Amniotic epithelial cell (primary cell): ENCODE data around the gene AKIRIN1.
"Not testable (repeated sequence)": the region's sequence is repeated elsewhere in the genome, so short reads cannot be mapped to it uniquely, and the experiment has no call there.

Experiments
- DNase-seq: peaks from one replicate; pipeline ENCODE4 v3.0.0-alpha.2; 2010; ENCODE audit warnings: low read depth

The AKIRIN1 gene

DNA sequence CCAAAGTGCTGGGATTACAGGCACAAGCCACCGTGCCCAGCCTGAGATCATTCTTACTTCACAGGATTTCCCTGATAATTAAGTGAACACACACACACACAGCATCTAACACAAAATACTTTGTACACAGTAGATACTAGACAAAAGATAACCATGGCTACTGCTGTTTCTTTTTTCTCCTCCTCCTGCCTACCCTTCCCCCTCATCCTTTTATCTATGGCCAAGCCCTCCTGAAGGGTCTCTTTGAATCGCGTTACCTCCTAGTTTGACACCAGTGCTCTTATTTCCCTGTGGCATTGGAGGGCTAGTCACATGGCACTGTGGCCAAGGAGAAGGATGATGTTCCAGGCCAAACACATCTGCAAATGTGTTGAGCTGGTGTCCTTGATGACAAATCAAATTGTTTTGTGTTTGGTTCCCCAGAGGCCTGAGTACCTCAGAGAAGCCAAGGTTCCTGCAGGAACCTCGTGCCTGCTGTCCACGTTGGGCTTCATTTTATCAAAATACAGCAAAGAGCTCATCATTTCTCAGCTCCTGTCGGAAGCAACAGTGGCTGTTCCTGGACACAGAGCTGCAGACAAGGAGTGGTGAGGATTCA is 55.6 kb downstream of the AKIRIN1 start:
- DNase-seq, result no peak

DNA sequence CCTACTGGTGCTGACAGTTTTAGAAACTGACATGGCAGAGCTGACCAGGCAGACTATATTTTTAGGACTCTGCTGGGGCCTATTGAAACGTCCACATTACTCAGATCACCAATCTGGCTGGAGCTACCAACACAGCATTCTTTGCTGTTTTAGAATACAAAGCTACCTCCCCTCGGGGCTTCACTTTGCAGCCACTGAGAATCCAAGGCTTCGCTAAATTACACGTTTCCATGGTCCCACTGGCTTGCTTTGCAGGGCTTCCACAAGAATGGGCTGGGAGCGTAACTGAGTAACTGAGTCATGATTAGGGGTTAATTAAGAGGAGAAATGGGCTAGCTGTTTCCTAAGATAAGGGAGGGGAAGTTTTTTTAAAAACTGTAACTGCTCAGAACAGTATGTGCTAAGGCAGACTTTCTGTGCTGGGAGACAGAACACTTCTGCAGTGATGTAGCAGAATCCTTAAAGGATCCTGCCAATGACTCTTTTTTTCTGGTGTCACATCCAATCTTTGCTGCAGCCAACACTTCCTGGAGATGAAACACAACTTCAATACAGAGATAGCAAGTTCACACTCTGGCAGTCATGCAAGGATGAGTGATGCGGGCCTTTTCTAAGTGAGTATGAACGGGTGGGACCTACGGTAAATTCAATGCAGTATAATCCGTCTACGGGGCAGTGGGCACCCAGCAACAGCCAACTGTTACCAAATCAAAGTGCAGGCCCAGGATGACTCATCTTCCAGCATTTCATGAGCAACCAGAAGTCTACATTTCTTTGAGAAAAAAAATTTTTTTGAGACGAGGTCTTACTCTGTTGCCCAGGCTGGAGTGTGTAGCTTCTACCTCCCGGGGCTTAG is 56.5 kb downstream of the AKIRIN1 start:
- peak; percentile 97 for DNase-seq

DNA sequence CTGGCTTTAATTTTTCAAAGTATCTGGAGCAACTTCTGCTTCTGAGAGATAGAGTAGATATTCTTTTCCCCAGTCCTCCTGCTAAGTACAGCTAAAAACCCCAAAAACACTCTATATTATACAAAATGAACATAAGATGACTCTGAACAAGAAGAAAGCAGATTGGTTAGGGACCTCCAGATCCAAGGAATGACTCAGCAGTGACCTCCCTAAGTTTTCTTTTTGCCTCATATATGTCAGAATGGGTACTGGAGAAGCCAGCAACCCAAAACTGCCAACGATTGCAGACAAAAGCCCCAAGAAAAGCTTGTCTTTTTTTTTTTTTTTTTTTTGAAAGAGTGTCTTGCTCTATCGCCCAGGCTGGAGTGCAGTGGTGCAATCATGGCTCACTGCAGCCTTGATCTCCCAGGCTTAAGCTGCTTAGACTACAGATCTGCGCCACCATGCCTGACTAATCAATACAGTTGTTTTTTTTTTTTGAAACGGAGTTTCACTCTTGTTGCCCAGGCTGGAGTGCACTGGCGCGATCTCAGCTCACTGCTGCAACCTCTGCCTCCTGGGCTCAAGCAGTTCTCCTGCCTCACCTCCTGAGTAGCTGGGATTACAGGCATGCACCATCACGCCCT is 57.8 kb downstream of the AKIRIN1 start:
- DNase-seq, result no peak

DNA sequence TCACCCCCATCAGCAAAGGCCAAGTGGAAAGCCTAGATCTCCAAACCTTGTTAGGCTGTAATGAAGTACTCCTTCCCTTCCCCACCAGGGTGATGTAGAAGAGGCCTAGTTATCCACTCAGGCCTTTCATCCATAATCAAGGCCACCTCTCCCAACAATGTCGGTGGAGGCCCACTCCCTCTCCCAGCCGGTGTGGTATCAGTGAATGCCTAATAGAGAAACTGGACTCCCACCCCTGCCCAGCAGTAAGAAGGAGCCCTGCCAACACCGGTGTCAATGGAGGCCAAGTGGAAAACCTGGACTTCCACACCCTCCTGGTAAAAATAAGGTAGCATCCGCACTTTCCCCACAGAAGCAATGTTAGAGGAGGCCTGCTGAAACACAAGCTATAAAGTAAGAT is 58.9 kb downstream of the AKIRIN1 start:
- no peak for DNase-seq

DNA sequence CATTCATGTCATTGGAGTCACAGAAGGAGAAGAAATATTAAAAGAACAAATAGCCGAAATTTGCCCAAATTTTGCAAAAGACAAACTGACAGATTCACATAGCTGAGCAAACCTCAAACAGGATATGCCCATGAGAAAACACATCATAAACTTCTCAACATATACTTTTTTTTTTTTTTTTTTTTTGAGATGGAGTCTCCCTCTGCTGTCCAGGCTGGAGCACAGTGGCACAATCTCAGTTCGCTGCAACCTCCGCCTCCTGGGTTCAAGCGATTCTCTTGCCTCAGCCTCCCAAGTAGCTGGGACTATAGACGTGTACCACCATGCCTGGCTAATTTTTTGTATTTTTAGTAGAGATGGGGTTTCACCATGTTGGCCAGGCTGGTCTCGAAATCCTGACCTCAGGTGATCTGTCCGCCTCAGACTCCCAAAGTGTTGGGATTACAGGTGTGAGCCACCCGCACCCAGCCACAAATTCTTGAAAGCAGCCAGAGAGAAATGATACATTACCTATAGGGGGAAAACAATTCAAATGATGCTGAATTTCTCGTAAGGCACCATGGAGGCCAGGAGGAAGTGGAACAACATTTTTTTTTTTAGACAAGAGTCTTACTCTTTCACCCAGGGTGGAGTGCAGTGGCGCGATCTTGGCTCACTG is 60.2 kb downstream of the AKIRIN1 start:
- DNase-seq, result not testable (repeated sequence)

GRCh38 chr1:39051956-39052355 is 60.9 kb downstream of the AKIRIN1 start:
- no peak for DNase-seq

DNA sequence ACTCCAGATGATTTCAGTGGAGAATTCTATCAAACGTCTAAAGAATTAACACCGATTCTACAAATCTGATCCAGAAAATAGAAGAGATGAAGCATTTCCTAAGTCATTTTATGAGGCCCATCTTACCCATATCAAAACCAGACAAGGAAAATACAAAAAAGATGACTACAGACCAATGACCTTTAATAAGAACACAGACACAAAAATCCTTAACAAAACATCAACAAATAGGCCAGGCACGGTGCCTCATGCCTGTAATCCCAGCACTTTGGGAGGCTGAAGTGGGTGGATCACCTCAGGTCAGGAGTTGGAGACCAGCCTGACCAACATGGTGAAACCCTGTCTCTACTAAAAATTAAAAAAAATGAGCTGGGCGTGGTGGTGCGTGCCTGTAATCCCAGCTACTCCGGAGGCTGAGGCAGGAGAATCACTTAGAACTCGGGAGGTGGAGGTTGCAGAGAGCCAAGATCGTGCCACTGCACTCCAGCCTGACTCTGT is 64.2 kb downstream of the AKIRIN1 start:
- not testable (repeated sequence) for DNase-seq
